HPDE6-E6E7 (cell line): ENCODE measurements around the gene NPIPB8.
"Not testable (repeated sequence)": the region's sequence is repeated elsewhere in the genome, so short reads cannot be mapped to it uniquely, and the experiment has no call there.

Source experiments
- DNase-seq: peaks from one replicate; pipeline ENCODE4 v3.0.0; 2011; ENCODE audit warnings: missing footprints; ENCODE audit errors: extremely low spot score

NPIPB8 gene

GRCh38 chr16:28637765-28638164 is at the start of gene NPIPB8:
NPIPB8 (plus strand) TSS chr16:28638065; CDS start chr16:28638361, 296 bp downstream.
- not testable (repeated sequence) for DNase-seq

- no peak for DNase-seq
Measured at GRCh38 chr16:28589069-28589468, 48.8 kb upstream of the NPIPB8 start.

GRCh38 chr16:28589930-28590329 is 47.9 kb upstream of the NPIPB8 start:
- DNase-seq = no peak

GRCh38 chr16:28590384-28591340 is 47.2 kb upstream of the NPIPB8 start:
- no peak for DNase-seq

DNA sequence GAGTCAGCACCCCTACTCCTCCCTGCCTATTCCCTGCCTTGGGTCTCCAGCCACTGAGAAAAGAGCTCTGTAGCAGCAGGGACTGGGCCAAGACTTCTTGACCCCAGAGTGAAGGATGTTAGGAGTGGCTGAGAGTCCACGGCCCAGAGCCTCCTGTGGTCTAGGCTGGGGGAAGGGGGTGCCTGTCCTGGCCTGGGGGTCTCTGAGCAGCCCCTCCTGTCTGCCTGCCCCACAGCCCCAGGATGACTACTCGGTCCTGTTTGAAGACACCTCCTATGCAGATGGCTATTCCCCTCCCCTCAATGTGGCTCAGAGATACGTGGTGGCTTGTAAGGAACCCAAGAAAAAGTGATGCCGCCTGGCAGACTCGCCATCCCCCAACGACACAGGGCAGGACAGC is 46.5 kb upstream of the NPIPB8 start:
- DNase-seq = no peak

GRCh38 chr16:28592511-28592910 is 45.4 kb upstream of the NPIPB8 start:
- no peak for DNase-seq

DNA sequence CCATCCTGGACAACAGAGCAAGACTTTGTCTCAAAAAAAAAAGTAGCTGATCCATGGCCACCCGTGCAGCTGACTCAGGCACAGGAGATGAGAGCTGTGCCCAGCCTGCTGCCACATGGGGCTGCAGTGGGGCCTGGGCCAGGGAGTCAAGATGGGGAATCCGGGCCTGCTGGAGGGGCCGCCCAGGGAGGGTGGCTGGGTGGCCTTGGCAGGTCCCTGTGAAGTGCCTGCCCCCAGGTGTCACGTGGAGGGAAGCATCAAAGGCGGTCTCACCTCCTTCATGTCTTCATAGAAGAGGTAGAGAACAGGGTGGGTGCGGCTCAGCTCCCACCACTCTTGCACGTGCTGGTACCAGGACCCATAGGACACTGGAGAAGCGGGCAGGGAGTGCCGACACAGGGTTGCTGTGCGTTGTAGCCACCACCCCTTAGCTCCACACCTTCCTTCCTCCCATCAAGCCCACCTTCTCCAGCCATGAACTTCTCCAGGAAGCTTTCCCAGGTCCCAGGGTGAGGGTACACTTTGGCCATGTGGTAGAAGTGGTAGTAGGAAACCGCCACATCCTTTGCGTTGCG is 44.8 kb upstream of the NPIPB8 start:
- DNase-seq = no peak

DNA sequence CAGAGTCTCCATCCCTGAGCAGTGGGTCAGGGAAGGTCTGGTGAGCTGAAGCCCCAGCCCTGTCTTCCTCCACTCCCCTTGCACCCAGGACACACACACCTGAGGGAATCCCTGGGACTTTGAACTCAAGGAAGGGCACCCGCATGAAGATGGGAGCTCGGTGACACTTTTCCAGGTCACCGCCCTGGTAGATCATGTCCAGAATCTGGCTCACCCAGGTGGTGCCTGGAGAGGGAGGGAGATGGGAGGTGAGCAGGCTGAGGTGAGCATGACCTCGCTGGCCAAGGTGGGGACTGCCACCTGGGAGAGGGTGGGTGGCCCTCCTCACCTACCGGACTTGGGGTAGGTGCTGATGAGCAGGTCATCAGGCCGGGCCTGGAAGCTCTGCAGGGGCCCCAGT is 42.4 kb upstream of the NPIPB8 start:
- not testable (repeated sequence) for DNase-seq

GRCh38 chr16:28596115-28596630 is 41.7 kb upstream of the NPIPB8 start:
- no peak for DNase-seq

GRCh38 chr16:28596840-28597691 is 40.8 kb upstream of the NPIPB8 start, which contains the start of gene SULT1A2:
SULT1A2 (minus strand) TSS chr16:28597050; CDS start chr16:28595930, 1,120 bp downstream.
- peak; percentile 34 for DNase-seq

GRCh38 chr16:28597692-28598261 is 40.1 kb upstream of the NPIPB8 start:
- no peak for DNase-seq

- DNase-seq = not testable (repeated sequence)
Measured at GRCh38 chr16:28599377-28600285, 38.2 kb upstream of the NPIPB8 start.

DNA sequence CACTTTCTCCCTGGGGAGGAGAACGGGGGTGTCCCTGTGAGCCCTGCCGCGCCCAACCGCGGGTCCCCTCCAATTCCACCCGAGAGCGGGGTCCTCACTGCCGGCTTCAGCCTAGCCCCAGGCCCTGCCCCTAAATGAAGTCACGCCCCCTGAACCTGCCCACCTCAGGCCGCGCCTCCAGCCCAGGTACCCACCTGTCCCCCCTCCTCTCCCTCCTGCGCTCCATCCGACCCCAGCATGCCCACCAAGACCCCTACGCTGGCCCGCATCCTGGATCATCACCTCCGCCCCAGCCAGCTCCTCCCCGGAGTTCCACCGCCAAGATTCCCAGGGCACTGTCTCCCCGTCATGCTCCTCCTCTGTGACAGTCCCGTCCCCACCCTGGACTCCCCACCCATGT is 36.9 kb upstream of the NPIPB8 start:
- not testable (repeated sequence) for DNase-seq

- not testable (repeated sequence) for DNase-seq
Measured at GRCh38 chr16:28601589-28601988, 36.3 kb upstream of the NPIPB8 start.

DNA sequence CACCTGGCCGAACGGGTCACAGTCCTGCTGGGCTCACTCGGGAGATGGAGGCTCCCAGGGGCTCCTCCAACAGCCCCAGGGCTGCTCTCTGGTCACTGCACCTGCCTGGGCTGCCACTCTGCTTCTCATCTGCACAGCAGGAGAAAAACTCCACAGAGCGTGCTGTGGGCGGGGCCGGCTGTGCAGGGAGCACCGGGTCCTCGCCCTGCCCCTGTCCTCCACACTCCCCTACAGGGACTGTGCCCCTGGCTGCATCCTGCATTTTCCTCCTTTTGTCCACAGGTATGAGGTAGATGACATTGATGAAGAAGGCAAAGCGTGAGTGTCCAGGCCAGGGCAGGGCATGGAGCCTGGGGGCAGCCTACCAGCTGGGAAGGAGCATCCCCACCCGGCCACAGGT is 35.8 kb upstream of the NPIPB8 start:
- DNase-seq = not testable (repeated sequence)

- DNase-seq = no peak
Measured at GRCh38 chr16:28602529-28602928, 35.3 kb upstream of the NPIPB8 start.

- no peak for DNase-seq
Measured at GRCh38 chr16:28603381-28604185, 34.3 kb upstream of the NPIPB8 start.

GRCh38 chr16:28604186-28604565 is 33.7 kb upstream of the NPIPB8 start:
- DNase-seq = no peak

DNA sequence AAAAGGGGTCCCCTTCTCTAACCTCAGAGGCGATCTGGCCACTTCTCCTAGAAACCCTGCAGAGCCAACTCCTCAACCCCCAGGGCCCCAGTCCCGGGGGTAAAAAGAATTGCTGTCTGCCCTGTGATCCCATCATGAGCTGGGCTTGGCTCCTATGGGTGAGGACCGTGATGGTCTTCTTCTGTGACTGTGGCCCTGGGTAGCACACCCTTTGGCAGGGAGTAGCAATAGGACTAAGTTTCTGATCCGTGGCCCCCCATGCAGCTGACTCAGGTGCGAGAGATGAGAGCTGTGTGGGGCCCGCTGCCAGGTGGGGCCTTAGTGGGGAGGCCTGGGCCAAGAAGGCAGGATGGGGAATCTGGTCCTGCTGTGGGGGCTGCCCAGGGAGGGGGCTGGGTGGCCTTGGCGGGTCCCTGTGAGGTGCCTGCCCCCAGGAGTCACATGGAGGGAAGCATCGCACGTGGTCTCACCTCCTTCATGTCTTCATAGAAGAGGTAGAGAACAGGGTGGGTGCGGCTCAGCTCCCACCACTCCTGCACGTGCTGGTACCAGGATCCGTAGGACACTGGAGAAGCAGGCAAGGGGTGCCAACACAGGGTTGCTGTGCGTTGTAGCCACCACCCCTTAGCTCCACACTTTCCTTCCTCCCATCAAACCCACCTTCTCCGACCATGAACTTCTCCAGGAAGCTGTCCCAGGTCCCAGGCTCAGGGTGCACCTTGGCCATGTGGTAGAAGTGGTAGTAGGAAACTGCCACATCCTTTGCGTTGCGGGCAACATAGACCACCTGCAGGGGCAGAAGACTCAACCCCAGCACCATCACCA is 31.4 kb upstream of the NPIPB8 start:
- no peak for DNase-seq
